Measurements from ENCODE around the gene NBAS.

DNA sequence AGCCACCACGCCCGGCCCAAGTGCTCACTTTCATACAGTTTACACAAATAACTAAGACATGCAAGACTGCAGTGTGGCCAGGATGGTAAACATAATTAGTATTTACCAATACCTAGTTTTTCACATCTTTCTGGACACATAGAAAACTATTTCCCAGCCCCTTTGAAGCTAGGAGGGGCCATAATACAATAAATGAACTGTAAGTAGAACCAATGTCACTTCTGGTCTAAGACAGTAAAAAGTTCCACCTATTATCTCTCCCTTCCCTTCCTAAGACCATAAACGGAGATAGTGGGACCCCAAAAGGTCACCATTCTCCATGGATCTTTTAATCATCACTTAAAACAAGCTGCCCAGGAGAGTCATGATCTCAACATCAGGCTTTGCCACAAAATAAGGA is 51.0 kb downstream of the NBAS start:
- TF ChIP-seq, protein P1, sequence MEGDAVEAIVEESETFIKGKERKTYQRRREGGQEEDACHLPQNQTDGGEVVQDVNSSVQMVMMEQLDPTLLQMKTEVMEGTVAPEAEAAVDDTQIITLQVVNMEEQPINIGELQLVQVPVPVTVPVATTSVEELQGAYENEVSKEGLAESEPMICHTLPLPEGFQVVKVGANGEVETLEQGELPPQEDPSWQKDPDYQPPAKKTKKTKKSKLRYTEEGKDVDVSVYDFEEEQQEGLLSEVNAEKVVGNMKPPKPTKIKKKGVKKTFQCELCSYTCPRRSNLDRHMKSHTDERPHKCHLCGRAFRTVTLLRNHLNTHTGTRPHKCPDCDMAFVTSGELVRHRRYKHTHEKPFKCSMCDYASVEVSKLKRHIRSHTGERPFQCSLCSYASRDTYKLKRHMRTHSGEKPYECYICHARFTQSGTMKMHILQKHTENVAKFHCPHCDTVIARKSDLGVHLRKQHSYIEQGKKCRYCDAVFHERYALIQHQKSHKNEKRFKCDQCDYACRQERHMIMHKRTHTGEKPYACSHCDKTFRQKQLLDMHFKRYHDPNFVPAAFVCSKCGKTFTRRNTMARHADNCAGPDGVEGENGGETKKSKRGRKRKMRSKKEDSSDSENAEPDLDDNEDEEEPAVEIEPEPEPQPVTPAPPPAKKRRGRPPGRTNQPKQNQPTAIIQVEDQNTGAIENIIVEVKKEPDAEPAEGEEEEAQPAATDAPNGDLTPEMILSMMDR (IDR thresholded peaks at IDR 0.05; ENCODE audit: low read depth, low read length): no peak
- no peak for TF ChIP-seq EZH2phosphoT487 (IDR thresholded peaks at IDR 0.05; ENCODE audit: low read depth)
